ENCODE data around the gene IER5.
A peak's percentile ranks its signal among the peaks of the same experiment; 100 is the strongest.

The IER5 gene

DNA sequence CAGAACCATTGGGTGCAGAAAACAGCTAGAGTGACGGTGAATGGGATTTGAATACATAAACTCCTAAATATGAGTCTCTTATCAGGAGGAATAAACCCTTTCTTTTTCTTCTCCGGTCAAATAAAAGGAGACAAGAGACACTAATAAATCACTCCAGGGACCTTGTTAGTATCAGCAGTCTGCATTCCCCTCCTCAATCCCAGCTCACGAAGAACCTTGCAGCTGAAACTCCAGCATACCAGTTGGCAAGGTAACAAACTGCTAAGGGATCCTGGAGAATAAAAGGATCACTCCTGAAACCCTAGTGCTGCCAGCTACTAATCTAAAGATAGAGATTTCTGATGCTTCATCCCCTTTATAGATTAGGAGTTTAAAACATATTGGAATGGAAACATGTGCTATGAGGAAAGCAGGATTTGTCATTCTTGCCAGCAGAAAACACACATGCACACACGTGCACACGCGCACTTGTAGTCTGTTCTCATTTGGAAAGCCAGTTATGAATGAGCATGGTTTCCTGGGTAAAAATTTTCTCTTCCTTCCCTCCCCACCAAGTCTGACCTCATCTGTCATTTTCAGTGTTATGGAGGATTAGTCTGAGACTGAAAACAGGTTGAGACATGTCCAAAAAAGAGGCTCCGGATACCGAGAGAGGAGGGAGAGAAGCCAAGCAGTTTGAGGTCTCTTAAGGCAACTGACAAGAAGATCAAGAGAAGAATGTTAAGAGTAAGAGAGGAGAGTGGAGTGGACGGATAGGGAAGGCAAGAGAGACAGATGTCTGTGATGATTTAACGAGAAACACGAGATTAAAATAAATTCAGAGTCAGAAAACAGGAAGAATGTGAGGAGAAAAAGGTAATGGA lies 10.9 kb downstream of the IER5 start:
- peak; percentile 52 for DNase-seq

DNA sequence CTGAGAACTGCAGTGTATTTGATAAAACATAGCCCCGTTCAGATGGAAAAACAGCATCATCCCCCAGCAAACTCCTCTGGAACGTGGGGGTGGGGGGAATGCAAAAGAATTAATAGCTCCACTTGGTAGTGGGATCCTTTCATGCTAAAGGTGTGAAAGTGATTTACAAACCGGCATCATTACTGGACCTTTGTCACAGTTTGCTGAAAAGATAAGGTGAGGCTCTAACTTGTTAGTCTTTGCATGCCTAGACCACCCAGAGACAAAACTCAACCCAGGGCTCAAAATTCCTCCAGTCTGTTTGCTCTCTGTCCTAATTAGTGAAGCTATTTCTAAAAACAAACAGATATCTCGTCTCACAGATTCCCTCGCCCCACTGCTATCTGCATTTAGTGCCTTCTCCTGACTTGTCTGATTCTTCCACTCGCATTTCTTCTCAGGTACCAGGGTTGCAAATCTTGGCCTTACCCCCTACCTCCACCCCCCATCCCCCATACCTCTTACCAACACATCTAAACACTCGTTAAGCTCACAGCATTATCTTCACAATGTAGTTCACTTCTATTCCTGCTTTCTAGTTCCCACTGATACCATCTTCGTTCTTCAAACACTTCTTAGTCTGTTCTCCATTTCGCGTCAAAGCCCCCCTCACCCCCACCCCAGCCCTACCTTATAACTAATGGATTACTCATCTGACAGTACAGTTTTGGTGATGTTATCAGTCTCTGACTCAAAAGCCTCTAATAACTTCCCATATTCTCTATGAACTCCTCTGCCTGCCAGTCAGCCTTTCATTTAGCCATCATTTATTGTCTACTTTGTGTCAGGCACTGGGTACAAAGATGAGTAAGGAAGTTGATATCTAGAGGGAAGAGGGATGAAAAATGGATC lies 11.8 kb downstream of the IER5 start:
- no peak for DNase-seq

DNA sequence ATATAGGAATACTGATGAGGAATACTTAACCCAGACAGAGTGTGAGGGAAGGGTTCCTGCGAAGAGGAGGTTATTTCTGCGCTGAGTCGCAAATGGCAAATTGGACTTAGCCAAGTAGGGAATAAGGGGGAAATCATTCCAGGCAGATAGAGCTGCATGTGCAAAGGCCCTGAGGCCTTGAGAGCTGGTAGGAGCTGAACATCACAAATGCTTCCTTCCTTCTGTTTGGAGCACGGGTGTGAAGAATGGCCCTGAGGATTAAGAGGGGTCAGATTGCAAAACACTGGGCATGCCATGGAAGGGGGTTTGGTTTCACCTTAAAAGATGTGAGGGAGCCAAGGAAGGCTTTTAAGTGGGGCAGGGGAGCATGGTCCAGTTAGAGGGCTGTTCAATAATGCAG lies 12.4 kb downstream of the IER5 start:
- no peak for DNase-seq

DNA sequence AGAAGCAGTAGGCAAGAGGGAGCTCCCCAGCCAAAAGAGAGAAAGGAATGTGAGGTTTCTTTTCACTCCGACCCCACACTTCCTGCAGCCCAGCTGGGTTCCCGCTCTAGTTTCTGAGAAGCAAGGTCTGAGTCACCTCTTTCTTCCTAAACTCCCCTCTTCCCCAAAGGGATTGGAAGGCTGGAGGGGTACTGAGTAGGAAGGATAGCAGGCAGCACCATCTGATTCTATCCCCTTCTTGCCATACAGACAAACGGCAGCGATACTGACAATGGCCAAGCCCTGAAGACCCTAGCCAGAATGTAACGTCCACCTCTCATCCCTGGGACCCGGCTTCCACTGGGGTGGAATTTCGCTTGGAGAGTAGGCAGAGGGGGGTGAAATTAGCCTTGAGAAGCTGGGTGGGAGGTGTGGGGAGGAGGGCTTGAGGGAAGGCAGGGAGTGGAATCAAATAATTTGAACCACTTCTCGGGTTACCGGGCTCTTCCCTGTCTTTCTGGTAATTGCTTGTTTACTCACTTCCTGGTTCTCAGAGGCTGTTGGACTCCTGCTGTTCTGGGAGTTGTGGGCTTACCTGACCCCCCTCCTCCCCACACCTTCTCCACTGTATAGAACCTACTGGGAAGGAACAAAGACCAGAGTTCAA lies 13.2 kb downstream of the IER5 start:
- peak; percentile 81 for DNase-seq

DNA sequence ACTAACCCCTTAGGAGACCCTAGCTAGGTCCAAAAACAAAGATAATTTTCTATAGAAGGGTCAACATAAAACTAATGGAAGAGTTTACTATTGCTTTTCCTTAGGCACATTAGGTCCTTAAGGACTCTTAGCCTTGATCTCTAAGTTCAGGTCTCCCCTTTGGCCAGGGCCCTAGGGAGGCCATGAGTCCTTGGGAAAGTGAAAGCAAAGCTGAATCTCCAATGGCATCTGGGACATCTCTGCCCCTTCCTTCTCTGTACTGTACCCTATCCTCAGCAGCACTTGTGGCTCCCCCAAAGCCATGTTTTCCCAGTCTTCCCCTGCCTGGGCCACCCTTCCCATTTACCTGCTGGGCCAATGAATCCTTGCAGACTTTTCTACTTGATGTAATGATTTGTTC lies 14.3 kb downstream of the IER5 start:
- DNase-seq, result no peak

DNA sequence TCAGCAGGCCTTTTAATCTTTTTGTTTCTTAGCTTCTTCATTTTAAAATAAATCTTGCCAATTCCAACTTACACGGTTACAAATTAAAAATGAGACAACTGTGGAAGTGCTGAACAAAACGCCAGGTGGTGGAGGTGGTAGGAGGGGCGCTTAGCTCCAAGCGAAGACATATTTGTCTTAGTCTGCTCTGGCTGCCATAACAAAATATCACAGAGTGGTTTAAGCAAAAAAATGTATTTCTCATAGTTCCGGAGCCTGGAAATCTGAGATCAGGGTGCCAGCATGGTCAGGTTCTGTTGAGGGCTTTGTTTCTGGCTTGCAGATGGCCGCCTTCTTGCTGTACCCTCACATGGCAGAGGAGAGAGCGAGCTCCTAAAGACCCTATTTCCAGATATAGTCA lies 14.9 kb downstream of the IER5 start:
- DNase-seq, result no peak

DNA sequence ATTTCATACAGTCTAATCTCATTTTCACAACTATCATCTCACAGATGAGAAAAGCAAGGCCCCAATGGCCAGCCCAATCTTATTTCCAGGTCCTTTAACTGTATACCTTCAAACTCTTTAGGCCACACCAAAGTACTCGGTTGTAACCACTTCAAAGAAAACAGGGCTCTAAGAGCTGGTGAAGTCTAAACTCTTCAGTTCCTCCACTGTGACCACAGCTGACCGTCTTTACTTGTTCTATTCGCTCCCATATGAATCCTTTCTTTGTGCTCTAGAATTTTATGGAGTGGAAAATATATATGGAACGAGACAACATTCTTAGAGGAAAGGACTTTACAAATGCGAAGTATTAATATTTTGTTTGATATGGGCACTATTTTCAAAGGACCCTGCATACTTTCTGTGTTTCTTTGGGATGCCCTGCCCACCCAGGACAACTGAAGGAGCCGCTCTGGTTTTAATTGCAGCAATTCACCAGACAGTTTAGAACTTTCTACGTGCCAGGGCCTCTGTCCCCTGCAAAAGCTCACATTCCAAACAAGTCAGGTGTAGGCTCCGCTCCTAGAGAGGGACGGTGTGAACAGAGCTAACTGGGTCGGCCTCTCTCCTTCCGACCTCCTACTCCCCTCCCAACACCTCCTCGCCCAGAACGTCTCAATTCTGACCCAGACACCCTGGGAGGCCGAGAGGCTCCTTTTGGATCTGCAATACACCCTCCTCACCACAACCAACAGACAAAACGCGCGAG lies 15.7 kb downstream of the IER5 start:
- peak; percentile 46 for DNase-seq

DNA sequence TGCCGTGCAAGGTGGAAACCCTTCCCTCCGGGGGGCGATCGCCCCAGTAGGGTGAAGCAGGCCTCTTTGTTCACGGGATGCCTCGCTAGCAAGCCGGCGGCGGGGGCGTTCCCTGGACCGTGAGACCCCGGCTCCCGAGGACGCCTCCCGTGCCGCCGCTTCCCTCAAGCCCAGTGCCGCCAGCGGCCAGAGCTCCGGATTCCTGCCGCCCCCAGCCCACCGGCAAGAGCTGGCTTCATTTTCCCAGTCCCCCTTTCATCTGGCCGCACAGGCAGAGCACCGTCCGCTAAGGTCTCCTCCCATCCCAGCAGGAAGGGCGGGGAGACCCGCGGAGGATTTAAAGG lies 16.3 kb downstream of the IER5 start:
- no peak for DNase-seq

DNA sequence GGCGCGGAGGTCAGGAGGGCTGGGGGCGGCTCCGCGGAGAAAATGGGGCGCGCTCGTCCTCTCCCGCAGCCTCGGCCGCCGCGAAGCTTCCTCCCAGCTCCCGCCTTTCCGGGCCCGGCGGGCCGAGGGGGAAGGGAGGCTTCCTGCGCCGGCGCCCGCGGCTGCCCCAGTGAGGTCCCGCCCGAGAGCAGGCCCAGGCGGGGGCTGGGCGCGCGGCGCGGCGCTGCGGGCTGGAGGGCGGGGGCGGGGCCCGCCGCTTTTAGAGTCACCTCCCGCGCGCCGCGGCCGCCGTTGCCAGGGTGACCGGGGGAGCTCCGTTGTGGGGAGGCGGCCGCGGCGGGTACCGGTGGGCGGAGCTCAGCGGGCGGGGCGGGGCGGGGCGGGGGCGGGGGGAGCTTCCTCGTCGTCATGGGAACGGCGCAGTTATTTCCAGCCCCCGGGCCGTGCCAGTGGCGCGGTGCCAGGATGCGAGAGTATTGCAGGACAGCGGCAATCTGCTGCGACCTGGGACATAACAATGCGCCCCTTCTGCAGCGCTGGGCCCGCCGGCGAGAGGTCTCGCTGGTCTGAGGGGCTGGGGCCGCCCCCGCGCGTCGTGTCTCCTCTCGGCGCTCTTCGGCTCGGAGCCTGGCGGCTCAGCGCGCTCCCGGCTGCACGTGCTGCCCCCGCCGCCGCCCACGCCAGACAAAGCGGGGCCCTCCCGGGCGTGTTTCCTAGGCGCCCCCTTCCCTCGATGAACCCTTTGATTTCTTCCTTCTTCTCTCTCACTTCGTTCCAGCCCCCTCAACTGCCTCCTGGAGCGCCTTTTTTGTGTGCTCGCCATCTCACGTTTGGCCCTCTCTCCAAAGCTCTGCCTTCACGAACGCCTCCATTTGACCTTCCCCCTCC lies 16.9 kb downstream of the IER5 start:
- peak; percentile 92 for DNase-seq

DNA sequence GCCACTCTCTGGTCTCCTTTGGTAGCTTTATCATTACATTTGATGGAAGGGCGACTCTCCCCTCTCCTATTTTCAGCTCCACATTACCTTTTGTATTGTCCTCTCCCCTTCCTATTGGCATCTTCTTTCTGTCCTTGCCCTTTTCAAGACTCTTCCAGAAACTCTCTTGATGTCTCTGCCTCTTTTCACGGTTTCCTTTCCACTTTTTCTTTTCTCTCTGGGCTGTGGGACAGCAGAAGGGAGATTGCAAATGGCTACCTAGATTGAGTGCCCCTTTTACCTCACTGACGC lies 17.5 kb downstream of the IER5 start:
- no peak for DNase-seq

DNA sequence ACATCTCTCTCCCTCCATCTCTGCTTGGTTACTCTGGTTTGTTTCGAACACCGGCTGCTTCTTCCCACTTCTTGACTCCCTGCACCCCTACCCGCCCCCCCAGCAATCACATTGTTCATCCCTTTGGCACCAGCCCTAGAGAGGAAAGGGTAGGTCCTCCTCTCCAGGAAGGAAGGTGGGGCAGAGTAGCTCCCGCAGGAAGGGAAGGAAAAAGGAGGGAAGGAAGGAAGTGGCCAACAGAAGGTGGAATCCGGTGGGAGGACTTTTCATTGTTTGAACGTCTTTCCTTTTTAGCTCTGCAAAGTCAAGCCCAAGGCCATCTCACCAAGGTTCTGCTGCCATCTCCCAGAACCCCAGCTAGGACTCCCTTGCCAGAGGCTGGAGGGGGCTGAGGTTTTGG lies 18.0 kb downstream of the IER5 start:
- no peak for DNase-seq

DNA sequence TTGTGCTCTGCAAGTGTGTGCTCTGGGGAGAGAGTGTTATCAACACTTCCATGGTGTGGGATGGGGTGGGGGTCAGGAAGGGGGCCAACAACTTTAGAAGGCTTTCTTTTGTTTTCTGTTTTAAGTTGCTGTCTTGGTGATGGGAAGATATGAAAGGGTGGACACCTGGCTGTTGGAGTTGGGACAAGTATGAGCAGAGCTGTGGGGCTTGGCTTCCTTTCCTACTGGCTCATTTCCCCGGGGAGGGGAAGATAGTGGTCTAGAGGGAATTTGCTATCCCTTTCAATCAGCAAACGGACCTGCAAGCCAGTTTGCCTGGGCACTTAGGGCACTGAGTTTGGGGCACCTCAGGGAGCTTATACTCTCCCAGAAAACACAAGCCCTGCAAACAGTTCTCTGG lies 19.2 kb downstream of the IER5 start:
- DNase-seq, result no peak

DNA sequence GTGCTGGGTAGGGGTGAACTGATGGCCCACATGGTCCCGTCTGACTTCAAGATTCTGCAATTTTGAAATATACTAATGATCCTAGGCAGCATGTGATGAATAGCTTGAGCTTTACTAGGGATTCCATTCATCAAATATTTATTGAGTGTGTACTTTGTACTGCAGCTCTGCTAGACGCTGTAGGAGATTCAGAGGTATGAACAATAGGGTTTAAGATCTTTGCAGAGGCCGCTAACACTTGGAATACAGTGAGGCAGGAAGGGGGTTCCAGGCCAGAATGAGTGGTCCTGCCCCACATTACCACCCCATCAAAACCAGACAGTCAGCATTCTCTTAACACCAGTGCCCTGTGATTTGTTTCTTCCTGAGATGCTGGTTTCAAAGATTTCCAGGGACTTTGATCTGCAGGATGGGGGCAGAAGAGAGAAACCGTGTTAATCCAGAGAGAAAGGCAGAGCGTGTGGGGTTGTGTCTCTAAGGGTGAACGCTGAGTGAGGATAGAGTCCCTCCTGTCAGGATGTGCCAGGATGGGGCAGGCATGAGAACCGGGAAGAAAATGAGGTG lies 19.9 kb downstream of the IER5 start:
- no peak for DNase-seq

DNA sequence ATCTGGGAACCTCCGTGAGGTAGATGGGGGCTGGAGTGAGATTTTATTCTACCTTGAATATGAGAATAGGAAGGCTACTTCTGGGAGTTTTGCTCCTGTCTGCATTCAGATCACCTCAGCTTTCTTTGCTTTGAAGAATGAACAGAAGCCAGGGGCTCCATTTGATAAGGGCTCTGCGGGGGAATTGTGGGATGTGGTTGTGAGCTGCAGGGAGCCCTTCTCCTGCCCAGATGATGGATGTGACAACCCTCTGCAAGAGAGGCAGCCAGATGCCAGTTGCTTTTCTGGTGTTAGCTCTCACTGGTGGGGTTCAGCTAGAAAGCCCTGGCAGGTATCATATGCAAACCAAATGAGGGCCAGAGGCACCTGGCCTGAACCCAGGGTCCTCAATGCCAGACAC lies 21.5 kb downstream of the IER5 start:
- DNase-seq, result no peak

DNA sequence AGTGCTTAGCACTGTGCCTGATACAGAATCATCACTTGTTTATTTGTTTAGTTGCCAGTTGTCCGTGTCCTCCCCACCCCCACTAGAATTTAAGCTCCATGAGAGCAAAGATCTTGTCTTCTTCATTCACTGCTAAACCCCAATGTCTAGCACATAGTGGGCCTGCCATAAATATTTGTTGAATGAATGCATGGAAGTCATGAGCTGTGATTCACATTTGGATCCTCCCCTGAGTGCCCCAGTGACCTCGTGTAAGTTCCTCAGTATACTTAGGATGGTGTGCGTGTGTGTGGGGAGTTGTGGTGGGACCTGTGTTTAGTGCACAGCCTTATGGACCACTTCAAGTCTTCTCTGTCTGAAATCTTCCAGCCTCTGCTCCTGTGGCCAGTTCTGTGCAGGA lies 23.1 kb downstream of the IER5 start:
- DNase-seq, result peak; percentile 54

DNA sequence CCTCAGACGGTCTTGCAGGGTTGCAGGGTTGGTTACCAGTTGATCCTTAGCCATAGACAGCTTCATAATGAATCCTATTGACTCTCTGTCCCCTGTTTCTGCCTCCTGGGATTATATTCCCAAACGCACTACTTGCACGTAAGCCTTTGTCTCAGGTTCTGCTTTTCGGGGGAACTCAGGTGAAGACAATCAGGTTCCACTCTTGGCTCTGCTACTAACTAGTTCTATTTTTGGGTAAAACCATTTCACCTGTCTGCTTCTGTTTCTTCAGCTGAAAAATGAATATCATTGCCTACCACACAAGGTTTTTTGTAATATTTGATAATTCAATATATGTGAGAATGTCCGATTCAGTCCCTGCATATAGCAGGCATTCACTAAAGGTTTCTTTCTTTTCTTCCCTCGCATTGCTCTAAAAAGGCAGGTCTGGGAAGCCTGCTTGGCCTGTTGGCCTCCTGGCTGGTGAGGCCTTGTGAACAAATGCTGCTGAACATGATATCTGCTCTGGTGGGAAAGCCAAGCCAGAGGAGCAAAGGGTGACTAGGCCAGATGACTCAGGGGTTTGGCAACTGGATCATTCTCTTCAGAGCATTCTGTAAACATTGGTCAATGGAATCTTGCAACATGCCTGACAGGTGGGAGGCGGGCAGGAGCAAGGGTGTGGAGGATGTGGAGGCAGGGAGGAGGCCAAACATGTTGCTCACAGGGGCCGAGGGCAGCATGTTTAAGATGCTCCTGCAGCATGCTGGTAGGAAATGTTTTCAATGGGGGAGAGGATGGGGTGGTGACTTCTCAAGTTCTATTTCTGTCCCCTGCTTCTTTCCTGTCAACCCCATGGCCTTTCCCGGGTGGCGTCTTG lies 23.8 kb downstream of the IER5 start:
- DNase-seq, result peak; percentile 95

DNA sequence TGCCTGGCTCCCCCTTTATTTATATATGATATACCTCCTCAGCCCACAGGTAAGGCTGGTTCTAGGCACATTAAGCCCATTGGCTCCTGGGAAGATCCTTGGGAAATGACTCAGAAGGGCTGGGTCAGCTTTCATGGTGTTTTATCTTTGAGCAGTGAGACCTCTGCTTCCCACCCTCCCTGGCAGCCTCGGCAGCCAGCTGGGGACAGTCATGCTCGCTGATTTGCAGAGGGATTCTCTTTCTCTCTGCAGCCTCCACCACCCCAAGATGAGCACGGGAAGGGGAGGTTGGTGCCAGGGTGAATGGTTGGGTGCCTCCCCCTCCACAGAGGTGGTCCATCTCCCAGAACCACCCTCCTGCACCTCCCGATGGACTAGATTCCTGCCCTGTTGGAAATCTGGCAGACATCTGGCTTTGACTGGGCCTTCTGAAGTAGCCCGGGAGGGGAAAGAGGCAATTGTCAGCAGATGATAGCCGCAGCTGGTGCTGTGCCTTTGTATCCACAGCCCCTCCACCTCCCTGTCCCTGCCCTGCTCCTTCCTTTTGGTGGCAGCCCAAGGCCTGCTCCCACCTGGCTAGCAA lies 24.6 kb downstream of the IER5 start:
- DNase-seq, result peak; percentile 70

DNA sequence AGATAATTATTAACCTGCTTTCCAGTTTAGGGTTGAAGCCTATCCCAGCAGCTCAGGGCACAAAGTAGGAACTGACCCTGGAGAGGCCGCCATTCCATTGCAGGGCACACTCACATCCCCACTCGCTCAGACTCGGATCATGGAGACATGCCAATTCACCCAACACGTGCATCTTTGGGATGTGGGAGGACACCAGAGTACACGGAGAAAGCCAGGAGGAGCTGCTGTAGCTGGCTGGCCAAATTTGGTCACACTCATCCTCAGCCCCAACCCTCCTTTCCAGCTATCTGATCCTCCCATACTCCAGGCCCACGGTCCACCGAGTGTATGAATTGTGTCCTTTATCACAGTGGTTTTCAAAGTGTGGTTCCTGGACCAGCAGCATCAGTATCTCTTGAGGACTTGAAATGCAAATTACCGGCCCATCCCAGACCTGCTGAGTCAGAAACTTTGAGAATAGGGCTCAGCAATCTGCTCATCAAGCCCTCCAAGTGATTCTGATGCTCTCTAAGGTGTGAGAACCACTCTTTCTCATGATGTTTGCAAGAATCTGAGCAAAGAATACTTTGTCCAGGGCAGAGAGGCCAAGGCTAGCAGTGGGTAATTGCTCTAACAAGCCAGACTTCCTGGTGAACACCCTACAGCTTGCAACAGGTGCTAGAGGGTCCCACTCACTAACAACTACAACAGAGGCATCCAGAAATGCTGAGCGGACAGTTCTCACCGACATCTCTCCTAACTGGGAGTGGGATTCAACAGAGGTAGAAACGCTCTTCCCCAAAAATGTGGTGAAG lies 26.3 kb downstream of the IER5 start:
- no peak for DNase-seq

DNA sequence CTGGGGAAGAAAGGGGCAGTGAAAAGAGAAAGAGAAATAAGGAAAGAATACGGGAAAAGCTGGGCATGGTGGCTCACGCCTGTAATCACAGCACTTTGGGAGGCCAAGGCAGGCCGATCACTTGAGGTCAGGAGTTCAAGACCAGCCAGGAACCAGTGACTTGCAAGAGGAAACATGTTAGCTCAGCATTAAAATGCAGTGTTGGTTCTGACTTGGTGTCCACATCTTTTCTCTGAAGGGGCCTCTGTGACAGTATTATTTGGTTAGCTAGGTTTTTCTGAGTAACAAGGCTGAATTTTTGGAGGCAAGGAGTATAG lies 26.8 kb downstream of the IER5 start:
- DNase-seq, result no peak
